ENCODE measurements around the gene CBLL2. TPM values are rescaled to one million over a fixed set of nuclear protein-coding genes. Genes with fewer than 3 reads are reported as not detected.

CBLL2 gene
- total RNA-seq, 1 donor from 2014 or later: not detected

Other genes starting within 250 kb of the CBLL2 start
- gene PHEX, start 240.6 kb upstream of the CBLL2 start, total RNA-seq: 0.41 and 1.2 TPM in 2 replicates